Gastrocnemius medialis (tissue), 4 donors: Measurements from ENCODE around the gene EID2.

Experiments used
- CTCF ChIP-seq, 5 experiments: fragments of 450-650 bp in 3 of 5; fragments of 200-600 bp in 2 of 5; sonication (generic) in 2 of 5; IDR thresholded peaks in 4 of 5; conservative IDR thresholded peaks in 1 of 5; 1 replicate in 4 of 5; 2 replicates in 1 of 5; pipeline ENCODE4 v1.5.1; 2016 to 2019; ENCODE audit warnings: antibody characterized with exemption in 5 of 5, mild to moderate bottlenecking in 3 of 5, moderate library complexity in 3 of 5
- POLR2A ChIP-seq, 2 donors: fragments of 450-650 bp; IDR thresholded peaks; one replicate each; pipeline ENCODE4 v1.6.1; 2017; ENCODE audit warnings: antibody characterized with exemption in 2 of 2, mild to moderate bottlenecking in 2 of 2, moderate library complexity in 2 of 2

- TF ChIP-seq CTCF (IDR thresholded peaks at IDR 0.05 in 4 of 5, conservative IDR thresholded peaks at IDR 0.05 in 1 of 5) = no peak
- no peak for TF ChIP-seq POLR2A (IDR thresholded peaks at IDR 0.05)
Observed at GRCh38 chr19:39497701-39497995, 42.3 kb downstream of the EID2 start.
